ENCODE measurements around the gene NUDT1. TPM values are rescaled to one million over a fixed set of nuclear protein-coding genes. Genes with fewer than 3 reads are reported as not detected.

Gene NUDT1
- total RNA-seq, 2 experiments from 2014 or later = 88.4 to 117 TPM

- intact Hi-C loops (cut with micrococcal nuclease; ENCODE audit: unreplicated experiment) = loop anchor here (1.0 to 5.0 kb wide), 2 partner anchors 64 to 105 kb away; no protein-coding TSS in a partner anchor
- H2AFZ ChIP-seq (ENCODE audit: low read length) = no peak overlapping the region
- H3K4me3 ChIP-seq (ENCODE audit: low read depth, low read length, poor library complexity, severe bottlenecking) = peak overlapping the region; percentile 99
- peaks cover 28% of the 10 kb centered on the region for H3K79me2 ChIP-seq (ENCODE audit: insufficient read depth, low read depth, low read length)
- H3K9me2 ChIP-seq (ENCODE audit: insufficient read depth, low read length) = no peaks in the 10 kb centered on the region
- ChIA-PET CTCF (ENCODE audit: unreplicated experiment) (no interaction called here), POLR2A (no interaction called here)
- H3K9me3 ChIP-seq (ENCODE audit: low read length) = no peaks in the 10 kb centered on the region
- H3K36me3 ChIP-seq (ENCODE audit: insufficient read depth, low read length) = peaks cover 11% of the 10 kb centered on the region
- no peak for DNase-seq (ENCODE audit: low spot score)
- BruUV-seq (replicated peaks) = no TSS peak
- peaks cover 24% of the 10 kb centered on the region for H3K4me1 ChIP-seq (ENCODE audit: insufficient read depth, low read length, poor library complexity, severe bottlenecking)
- TF ChIP-seq CTCF (conservative IDR thresholded peaks at IDR 0.05; ENCODE audit: low read length) (no peak), EZH2phosphoT487 (IDR thresholded peaks at IDR 0.05; ENCODE audit: borderline replicate concordance, low read depth, low read length) (no peak)
- H4K20me1 ChIP-seq (ENCODE audit: insufficient read depth, low read length) = 0 out of 2 replicates have a peak, but pooled peaks cover 5% of the 10 kb centered on the region
- H3K27ac ChIP-seq (ENCODE audit: low read depth, low read length, poor library complexity, severe bottlenecking) = no peak overlapping the region
- peak overlapping the region; percentile 86 for H3K4me2 ChIP-seq (ENCODE audit: low read length)
Measured at GRCh38 chr7:2243458-2243857, 1.4 kb downstream of the NUDT1 start.

DNA sequence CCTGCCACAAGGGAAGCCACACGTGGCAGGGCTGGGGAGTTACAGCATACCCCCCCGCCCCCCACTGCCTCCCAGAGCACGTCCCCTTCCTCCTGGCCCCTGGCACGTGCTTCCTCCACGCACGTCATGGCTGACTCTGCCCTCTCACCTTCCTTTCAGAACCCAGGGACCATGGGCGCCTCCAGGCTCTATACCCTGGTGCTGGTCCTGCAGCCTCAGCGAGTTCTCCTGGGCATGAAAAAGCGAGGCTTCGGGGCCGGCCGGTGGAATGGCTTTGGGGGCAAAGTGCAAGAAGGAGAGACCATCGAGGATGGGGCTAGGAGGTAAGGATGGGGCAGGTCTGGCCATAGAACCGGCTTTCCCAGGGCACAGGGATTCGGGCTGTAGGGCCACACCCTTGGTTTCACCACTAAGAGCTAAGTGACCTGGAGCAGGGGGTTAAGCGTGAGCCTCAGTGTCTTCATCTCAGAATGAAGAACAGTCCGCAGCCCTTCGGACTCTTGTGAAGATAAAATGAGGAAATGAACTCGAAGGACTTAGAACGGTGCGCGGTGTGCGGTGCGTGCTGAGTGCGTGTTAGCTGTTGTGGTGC lies 2.5 kb downstream of the NUDT1 start:
- CTCF ChIA-PET (ENCODE audit: unreplicated experiment) = no interaction called here

More for the DNA sequence above, 2.5 kb downstream of the NUDT1 start:
- no peak overlapping the region for H2AFZ ChIP-seq (ENCODE audit: low read length)
- BruUV-seq (replicated peaks) = no TSS peak
- H3K4me3 ChIP-seq (ENCODE audit: low read depth, low read length, poor library complexity, severe bottlenecking) = no peak overlapping the region
- H3K9me2 ChIP-seq (ENCODE audit: insufficient read depth, low read length) = no peaks in the 10 kb centered on the region
- POLR2A ChIA-PET = interaction anchor here (0.6 kb wide), 1 partner anchor 310 kb away, joined by 3 read pairs; no protein-coding TSS in a partner anchor
- no peak overlapping the region; the same call in 1 of the 2 replicates for H3K4me2 ChIP-seq (ENCODE audit: low read length)
- H3K27ac ChIP-seq (ENCODE audit: low read depth, low read length, poor library complexity, severe bottlenecking) = no peak overlapping the region
- intact Hi-C loops (cut with micrococcal nuclease; ENCODE audit: unreplicated experiment) = loop anchor here (5.0 kb wide), 1 partner anchor 63 kb away; no protein-coding TSS in a partner anchor
- peaks cover 4% of the 10 kb centered on the region for H3K36me3 ChIP-seq (ENCODE audit: insufficient read depth, low read length)
- no peak for DNase-seq (ENCODE audit: low spot score)
- H3K9me3 ChIP-seq (ENCODE audit: low read length) = no peaks in the 10 kb centered on the region
- 0 out of 2 replicates have a peak, but pooled peaks cover 5% of the 10 kb centered on the region for H4K20me1 ChIP-seq (ENCODE audit: insufficient read depth, low read length)
- peaks cover 25% of the 10 kb centered on the region for H3K79me2 ChIP-seq (ENCODE audit: insufficient read depth, low read depth, low read length)
- TF ChIP-seq CTCF (conservative IDR thresholded peaks at IDR 0.05; ENCODE audit: low read length) (no peak), EZH2phosphoT487 (IDR thresholded peaks at IDR 0.05; ENCODE audit: borderline replicate concordance, low read depth, low read length) (no peak)
- H3K4me1 ChIP-seq (ENCODE audit: insufficient read depth, low read length, poor library complexity, severe bottlenecking) = peaks cover 22% of the 10 kb centered on the region
